NK-92 treated with Interleukin-12 subunit alpha and Interleukin-12 subunit beta, amount 100 ng/mL, for 24 hours (cell line): ENCODE data around the gene SLC10A3.

Experiments used
- DNase-seq: peaks from one replicate; lab custom pipeline; 2025; lab: John Stamatoyannopoulos, UW

SLC10A3 gene

GRCh38 chrX:154482786-154483185 lies 7.6 kb downstream of the SLC10A3 start:
- no peak for DNase-seq

DNA sequence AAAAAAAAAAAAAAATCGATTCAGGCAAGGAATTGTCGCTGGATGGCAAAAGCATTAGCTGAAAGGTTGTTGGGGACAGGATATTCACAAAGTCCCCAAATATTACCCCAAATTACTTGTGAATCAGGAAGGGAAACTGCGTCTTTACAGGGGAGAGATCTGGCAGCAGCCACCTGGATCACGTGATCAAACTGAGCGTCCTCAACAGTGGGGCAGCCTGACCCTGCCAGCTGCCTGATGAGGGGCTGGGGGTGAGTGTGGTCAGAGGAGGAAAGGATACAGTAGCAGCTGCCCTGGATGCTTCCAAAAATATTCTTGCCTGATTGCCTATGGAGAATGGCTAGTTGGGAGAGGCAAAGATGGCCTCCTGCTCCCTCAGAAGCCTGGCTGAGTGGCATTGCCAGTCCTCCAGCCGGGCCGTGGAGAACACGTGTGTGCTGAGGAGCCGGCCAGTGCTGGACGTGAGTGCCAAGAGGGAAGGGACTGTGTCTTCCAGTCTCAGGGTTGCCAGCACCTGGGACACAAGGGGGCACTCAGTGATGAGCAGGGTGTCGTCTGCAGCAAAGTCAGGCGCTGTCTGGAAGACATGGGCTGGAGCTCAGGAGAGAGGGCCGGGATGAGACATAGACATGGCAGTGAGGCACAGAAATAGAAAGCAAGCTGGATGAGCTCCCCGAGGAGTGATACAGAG lies 8.4 kb downstream of the SLC10A3 start:
- no peak for DNase-seq

DNA sequence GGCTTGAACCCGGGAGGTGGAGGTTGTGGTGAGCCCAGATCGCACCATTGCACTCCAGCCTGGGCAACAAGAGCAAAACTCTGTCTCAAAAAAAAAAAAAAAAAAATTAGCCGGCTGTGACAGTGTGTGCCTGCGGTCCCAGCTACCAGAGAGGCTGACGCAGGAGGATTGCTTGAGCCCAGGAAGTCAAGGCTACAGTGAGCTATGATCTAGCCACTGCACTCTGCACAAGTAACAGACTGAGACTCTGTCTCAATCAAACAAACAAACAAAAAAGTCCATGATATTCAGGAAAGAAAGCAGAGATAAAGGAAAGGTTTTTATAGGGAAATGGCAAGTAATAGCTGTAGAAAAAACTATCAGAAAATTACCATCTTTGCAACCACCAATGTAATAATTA lies 9.2 kb downstream of the SLC10A3 start:
- DNase-seq, result no peak

DNA sequence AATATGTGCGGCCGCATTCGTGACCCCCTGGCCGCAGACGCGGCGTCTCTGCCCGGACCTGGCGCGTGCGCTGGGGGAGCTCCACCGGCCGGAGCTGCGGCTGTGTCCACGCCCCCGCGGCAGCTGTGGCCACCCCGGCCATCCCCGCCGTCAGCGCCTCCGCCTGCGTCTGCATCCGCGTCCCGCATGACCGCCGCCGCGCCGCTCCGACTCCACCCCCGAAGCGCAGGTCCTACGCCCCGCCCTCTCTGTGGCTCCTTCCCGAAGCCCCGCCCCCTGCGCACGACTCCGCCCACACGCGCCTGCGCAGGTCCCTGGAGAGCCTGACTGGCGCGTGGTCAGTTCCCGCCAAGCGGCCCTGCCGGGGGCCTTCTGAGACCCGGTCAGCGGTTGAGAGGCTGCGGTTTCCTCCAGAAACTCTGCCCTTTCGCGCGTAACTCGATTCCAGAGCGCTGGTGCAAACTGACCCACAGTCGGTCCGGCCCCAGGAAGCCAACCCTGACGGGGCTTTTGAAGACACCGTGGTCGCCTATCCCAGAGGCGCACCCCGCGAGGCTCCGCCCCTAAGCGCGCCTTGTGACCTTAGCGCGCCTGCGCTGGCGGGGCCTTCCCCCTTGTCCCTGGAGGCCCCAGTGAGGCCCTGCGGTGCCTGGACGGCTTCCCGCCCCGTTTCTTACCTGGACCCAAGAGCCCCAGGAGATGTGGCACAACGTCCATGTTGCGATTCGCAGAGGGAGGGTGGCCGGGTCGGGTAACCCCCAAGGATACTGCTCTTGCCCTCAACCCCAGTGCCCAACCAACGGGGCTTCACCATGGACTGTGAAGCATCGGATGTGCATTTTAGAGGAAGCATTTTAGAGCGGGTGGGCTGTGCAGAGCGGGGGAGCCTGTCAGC lies 11.5 kb downstream of the SLC10A3 start, which contains the start of gene LAGE3:
TSS of gene LAGE3 (minus strand) at position 554 of the 895 bp plus-strand sequence. CDS start at position 188, 366 bp downstream.
- peak; percentile 89 for DNase-seq

DNA sequence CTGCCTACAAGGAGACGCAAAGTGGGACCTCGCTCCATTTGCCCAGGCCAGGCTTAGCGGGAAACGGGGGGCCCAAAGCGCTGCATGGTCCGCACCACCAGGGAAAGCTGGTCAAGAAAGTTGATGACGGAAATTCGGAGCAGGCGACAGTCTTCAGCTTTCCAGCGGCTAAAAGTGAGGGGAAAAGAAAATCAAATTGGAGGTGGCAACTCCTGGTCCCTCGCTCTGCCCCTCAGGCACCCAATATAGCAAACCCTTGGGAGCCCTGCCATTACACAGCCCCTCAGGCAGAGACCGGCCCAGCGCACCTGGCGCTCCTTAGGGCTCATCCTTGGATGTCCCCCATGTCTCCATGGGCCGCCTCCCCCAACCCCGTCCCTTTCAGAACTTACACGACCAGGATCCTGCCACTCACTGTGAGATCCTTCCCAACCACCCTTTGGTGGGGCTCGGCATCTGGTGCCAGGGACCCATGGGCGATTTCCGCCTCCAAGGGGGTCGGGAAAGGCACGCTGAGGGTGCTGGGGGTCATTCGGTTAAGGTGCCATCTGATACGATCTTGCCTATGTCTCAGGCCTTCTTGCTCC lies 12.4 kb downstream of the SLC10A3 start:
- DNase-seq, result no peak

DNA sequence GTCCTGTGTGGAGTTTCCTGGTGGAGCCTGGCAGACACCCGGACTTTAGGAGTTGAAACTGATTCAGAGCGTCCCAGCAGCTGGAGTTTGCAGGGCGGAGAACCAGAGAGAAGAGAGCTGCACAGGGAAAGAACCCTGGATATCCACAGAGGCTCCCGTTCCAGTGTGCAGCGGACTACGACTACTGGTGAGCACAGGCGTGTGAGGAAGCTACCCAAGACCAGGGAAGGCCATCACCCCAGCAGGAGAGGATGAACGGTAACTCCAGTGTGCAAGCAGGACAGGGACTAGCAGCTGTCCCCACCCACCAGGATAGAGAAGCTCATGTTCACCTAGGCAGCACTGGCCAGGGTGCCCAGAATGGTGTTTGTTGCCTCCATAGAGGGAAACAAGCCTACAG lies 13.6 kb downstream of the SLC10A3 start:
- no peak for DNase-seq

GRCh38 chrX:154473683-154474082 lies 16.7 kb downstream of the SLC10A3 start:
- DNase-seq, result no peak

- DNase-seq, result no peak
Observed at GRCh38 chrX:154472685-154473632, 17.5 kb downstream of the SLC10A3 start.

GRCh38 chrX:154471839-154472684 lies 18.4 kb downstream of the SLC10A3 start:
- DNase-seq, result no peak

- no peak for DNase-seq
Observed at GRCh38 chrX:154470914-154471568, 19.4 kb downstream of the SLC10A3 start.

GRCh38 chrX:154470434-154470833 lies 20.0 kb downstream of the SLC10A3 start:
- DNase-seq, result no peak

DNA sequence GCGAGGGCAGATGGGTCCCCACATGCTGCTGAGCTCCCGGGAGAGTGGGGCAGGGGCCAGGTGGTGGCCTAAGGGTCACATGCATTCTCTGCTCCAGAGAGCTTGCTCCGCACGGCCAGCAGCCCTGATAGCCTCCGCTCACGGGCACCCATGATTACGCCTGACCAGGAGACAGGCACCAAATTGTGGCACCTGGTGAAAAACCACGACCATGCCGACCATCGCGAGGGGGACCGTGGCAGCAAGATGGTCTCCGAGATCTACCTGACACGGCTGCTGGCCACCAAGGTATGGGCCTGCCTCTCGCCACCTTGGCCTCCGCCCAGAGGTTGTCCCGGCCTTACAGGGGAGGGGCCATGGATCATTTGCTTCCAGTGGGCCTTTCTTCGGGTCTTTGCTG lies 20.5 kb downstream of the SLC10A3 start:
- no peak for DNase-seq

DNA sequence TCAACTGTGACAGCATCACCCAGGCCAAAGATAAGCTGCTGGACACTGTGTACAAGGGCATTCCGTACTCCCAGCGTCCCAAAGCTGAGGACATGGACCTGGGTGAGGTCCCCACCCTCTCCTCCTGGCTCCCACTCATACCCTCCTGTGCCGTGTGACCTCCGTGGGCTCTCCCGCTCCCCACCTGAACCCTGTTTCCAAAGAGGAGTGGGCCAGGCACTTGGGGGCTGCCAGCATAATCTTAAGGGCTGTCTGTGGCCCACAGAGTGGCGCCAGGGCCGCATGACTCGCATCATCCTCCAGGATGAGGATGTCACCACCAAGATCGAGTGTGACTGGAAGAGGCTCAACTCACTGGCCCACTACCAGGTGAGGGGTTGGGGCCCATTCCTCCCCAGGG lies 21.3 kb downstream of the SLC10A3 start:
- no peak for DNase-seq

DNA sequence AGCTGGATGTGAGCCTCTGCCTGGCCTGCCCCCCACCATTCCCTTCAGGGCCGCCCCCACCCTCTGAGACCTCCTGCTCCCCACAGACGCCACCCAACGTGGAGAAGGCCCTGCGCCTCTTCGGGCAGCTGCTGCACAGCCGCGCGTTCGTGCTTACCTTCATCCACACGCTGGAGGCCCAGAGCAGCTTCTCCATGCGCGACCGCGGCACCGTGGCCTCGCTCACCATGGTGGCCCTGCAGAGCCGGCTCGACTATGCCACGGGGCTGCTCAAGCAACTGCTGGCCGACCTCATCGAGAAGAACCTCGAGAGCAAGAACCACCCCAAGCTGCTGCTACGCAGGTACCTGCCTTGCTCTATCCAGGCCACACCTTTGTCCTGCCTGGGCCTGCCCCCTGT lies 22.2 kb downstream of the SLC10A3 start:
- DNase-seq, result no peak

- DNase-seq, result no peak
Observed at GRCh38 chrX:154467556-154467955, 22.9 kb downstream of the SLC10A3 start.

DNA sequence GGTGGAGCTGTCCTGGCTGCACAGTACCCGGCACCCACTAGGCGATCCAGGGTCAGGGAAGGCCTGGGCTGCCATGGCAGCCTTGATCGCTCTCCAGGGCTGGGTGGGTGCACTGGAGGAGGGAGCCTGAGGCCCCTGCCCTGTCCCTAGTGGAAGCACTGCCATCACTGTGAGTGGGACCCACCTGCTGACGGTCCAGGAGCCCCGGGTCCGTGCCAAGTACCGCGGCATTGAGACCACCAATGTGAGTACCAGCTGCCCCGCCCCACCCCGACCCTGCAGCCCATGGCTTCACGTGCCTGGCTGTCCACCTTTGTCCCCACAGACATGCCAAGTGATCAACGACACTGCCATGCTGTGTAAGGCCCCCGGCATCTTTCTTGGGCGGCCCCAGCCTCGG lies 23.5 kb downstream of the SLC10A3 start:
- no peak for DNase-seq

DNA sequence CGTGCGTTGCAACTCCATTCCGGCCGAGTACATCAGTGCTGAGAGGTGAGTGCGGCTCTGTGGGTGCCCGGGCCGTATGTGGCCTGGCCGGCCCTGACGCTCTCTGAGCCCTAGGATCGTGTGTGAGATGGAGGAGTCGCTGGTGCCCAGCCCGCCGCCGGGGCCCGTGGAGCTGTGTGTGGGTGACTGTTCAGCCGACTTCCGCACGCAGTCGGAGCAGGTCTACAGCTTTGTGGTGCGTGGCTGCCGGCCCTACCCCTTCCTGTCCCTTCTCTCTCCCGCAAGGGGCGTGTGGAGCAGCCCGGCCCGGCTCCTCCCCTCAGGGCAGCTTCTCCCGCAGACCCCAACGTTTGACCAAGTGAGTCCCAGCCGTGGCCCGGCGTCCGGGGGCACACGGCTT lies 24.4 kb downstream of the SLC10A3 start:
- DNase-seq, result no peak

DNA sequence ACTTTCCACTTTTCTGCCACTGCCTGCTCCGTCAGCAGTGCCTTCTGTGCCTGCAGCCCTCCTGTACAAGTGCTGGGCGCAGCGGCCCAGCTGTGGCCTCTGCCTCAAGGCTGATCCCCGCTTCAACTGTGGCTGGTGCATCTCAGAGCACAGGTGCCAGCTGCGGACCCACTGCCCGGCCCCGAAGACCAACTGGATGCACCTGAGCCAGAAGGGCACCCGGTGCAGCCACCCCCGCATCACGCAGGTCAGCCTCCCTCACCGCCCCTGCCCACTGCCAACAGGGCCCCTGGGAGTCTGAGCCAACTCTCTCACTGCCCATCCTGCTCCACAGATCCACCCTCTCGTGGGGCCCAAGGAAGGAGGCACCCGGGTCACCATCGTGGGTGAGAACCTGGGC lies 24.8 kb downstream of the SLC10A3 start:
- no peak for DNase-seq

- no peak for DNase-seq
Observed at GRCh38 chrX:154464806-154465365, 25.5 kb downstream of the SLC10A3 start.
